HG02970 (cell line): Measurements from ENCODE around the gene TCAF2.
"Not testable (repeated sequence)": the region's sequence is repeated elsewhere in the genome, so short reads cannot be mapped to it uniquely, and the experiment has no call there.

Experiments
- ATAC-seq: cut with Tn5 transposase; IDR thresholded peaks from one replicate; pipeline ENCODE4 v1.9.1; 2021; ENCODE audit warnings: mild to moderate bottlenecking, moderate library complexity, moderate number of reproducible peaks; ENCODE audit not compliant: unreplicated experiment, low FRiP score

The TCAF2 gene

DNA sequence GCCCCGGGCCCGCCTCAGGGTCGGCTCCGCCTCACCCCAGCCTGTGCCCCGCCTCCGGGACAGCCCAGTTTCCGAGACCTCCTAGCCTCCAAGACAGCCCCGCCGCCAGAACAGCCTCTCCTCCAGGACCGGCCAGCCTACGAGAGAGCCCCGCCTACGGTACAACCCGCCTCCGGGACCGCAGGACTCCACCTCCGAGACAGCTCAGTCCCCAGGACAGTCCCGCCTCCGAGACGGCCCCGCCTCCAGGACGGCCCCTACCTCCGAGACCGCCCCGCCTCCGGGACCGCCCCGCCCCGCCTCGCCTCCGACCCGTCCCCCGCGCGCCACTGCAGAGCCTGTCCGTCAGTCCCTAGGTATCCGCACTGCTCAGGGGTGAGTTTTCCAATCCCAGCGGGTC, at the start of gene TCAF2:
TCAF2 (plus strand) TSS at position 329 of the 400 bp plus-strand sequence.
- ATAC-seq = peak; percentile 90

DNA sequence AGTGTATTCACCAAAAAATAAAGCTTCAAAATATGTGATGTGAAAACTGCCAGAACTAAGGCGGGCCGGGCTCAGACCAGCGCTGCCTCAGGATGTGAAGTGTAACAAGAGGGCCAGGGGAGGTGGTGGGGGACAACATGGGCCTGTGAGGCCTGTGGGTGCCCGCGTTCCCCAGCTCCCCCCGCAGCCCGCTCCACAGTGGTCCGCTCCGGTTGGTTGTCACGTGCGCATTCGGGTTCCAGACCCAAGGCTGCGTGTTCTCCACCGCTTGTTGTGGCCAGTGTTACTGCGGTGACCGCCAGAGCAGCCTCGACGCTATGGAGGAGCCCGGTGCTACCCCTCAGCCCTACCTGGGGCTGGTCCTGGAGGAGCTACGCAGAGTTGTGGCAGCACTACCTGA, 49.3 kb upstream of the TCAF2 start, which contains the start of gene CTAGE15:
CTAGE15 (plus strand) TSS at position 301 of the 400 bp plus-strand sequence; CDS start at position 318, 17 bp downstream.
- ATAC-seq = not testable (repeated sequence)

- ATAC-seq = not testable (repeated sequence)
Observed at GRCh38 chr7:143588183-143588582, 32.6 kb upstream of the TCAF2 start.

DNA sequence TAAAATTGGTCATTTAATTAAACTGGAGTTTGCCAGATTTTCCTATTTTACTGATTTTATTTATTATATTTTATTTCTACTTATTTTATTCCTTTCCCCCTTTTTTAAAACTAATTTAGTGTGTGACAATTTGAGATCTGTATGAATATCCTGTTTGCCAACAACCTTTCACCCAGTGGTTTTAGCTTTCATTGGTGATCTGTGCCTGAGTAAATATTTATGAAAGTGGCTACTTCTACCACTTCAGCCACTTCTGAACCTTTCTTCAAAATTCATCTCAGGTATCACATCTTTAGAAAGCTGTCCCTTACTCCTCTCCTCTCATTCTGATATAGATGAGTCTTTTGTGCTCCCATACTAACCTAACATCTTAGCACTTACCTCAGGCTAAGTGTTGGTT, 30.9 kb upstream of the TCAF2 start:
- not testable (repeated sequence) for ATAC-seq

DNA sequence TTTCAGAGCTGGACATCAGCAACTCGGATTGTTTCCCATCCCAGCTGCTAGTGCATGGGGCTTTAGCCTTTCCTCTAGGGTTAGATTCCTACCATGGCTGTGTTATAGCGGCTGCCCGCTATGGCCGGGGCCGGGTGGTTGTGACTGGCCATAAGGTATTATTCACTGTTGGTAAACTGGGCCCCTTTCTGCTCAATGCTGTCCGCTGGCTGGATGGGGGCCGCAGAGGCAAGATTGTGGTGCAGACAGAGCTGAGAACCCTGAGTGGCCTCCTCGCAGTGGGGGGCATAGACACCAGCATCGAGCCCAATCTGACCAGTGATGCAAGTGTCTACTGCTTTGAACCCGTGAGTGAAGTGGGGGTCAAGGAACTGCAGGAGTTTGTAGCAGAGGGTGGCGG, 22.7 kb upstream of the TCAF2 start:
- not testable (repeated sequence) for ATAC-seq

DNA sequence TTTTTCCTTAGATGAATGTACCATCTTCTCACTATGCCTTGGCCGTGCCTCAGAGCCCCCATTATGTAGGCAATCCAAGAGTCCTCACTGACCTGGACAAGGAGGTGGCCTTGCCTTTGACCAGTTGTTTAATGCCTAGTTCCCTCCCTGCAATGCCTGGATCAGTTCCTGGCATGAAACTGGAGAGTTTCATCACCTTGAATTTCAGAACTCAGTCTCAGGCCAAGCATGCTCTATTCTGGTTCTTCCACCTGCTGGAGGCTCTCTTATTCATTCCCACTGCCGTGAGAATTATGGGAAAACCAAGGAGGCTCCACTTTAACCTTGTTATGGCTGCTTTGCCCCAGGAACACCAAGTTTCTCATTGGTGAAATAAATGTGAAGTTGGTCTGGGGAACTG, 17.2 kb upstream of the TCAF2 start:
- ATAC-seq = not testable (repeated sequence)

- not testable (repeated sequence) for ATAC-seq
Observed at GRCh38 chr7:143606088-143606487, 14.7 kb upstream of the TCAF2 start.

DNA sequence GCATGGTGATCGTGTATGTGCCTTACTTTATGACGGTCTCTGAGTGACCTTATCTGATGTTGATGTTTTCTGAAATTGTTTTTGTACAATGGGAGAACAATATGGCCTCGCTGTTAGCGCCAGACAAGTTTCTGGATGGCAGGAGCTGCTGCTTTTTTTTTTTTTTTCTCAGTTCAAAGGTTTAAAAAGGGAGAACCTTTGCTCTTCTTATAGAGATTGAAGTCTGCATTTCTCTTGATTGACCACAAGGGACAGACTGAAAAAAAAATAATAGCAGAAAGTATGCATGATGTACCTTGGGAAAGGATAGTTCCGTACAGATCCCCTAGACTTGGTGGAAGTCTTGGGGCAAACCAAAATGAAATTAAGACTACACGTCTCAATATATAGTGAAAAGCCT, 5.2 kb upstream of the TCAF2 start:
- ATAC-seq = not testable (repeated sequence)

DNA sequence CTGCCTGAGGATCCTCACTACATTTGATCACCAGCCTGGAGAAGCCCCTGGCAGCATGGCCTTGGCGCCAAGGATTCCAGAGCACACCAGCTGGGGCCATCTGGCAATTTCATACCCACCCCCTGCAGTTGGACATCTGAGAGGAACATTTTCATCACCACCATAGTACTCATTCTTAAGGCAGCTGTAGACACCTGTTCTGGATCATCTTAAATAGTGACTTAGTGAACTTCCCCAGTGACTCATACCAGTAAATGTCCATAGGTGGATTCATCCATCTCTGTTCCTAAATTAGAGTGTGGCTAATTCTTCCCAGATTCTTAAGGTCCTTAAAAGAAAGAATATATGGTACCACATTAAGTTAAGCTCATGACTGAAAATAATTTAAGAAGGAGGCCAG, 3.6 kb upstream of the TCAF2 start:
- ATAC-seq = not testable (repeated sequence)

GRCh38 chr7:143620058-143620457, 716 bp upstream of the TCAF2 start:
- ATAC-seq = peak; percentile 24

DNA sequence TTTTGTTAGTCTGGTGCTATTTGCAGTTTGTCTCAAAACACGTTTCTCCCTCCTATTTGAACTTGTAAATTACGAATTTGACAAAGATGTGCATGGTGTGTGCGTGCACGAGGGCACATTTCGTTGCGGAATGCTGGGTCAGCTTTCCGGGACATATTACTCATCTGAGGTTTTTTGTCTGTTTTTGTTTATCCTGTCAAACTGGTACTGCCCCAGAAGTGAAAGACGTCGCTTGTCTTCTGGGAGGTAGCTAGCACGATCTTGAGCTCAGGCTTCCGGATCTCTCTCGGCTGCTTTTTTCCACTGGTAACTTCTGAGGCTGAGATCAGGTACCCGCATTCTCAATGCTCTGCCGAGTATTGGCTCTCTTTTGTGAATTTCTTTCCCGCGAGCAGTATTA, 401 bp downstream of the TCAF2 start:
- ATAC-seq = peak; percentile 32

GRCh38 chr7:143622130-143622529, 1.4 kb downstream of the TCAF2 start:
- ATAC-seq = peak; percentile 30

DNA sequence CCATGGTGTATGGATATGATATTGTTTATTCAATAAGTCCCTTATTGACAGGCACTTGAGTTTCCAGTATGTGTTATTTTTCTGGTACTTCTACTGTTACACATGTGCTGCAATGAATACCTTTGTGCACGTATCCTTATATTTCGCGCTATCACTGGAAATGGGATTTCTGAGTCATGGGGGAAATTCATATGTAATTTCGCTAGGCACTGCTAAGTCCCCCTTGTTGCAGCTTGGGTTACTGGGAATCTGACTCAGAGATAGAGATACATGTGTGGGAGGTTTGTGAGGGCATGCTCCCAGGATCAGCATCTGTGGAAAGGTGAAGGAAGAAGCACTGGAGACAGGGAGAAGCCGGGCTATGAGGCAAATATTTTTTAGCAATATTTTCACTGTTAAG, 9.9 kb downstream of the TCAF2 start:
- not testable (repeated sequence) for ATAC-seq

DNA sequence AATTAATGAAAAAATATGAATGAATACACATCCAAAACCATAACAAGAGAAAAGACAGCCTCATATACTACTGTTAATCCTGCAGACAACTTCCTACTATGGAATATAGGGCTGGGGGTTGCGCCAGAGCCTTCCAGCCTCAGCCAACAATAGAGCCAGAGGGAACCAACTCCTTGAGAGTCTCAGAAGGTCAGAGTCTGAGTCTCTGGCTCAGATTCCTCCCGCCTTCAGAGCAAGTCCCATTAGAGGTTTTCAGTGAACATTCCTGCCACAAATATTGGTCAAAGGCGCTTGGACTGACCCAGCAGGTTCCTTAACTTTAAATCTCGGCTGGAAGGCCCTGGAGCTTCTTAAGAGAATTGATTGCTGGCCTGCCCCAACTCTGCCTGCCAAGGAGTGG, 11.7 kb downstream of the TCAF2 start:
- ATAC-seq = not testable (repeated sequence)

DNA sequence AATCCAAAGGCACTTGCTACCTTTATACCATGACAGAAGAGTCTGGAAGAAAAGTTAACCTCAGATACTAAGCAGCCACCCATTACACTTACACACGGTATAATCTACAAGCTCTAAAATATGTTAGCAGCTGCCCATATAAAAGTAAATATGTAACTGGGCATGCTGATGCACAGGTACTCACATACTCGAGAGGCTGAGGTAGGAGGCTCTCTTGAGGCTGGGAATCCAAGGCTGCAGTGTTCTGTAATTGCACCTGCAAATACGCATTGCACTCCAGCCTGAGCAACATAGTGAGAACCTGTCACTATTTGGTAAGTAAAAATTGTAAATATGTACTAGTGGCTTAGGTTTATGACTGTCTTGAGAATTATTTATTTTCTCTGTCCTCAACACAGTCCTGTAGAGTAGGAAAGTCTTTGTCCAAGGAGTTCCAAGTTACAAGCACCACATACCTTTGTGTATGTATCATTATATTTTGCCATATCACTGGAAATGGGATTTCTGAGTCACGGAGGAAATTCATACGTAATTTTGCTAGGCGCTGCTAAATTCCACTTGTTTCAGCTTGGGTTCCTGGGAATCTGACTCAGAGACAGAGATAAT, 12.3 kb downstream of the TCAF2 start:
- ATAC-seq = not testable (repeated sequence)

GRCh38 chr7:143635364-143636240, 14.8 kb downstream of the TCAF2 start:
- ATAC-seq = not testable (repeated sequence)

DNA sequence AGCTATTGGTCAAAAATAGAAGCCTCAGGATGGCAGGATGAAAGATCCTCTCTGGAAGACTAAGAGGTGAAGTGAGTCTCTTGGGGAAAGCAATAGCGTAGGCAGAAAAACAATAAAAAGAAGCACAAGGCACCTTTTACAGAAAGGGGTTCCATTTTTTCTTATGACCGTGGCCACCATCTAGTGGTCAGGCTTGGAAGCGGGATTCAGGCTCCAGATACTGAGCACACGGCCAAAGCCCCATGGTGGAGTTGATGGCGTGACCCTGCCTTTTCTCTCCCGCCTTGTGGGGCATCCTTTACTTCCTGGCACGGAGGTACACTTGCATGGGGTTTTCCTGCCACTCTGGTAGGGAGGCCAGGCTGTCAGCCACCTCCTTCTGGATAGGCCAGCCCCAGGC, 18.6 kb downstream of the TCAF2 start:
- ATAC-seq = peak; percentile 67

DNA sequence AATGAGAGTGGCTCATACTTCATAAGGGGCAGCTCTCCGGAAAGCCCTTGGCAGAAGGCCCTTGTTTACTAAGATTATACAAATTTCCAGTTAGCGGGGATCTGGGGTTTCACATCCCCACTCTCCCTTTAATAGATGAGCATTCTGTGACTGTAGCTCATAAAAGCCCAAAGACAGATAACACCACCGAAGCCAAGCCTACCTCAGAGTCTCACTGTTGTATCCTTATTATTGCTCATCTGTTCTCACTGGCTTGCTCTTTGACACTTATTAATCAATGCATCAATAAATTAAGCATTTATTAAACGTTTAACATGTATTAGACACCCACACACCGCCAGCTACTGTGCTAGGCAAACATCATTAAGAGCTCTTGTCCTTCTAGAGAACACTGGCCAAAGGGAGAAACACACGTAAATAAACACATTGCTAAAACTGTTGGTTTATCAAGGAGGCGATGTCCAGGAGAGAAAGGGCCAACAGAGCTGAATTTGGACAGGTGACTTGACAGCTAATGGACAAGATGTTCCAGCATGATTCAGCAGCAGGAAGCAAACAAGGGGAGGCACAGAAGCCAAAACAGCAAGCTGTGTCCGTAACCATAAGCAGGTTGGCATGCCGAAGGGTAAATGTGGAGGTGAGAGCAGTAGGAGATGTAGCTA, 19.9 kb downstream of the TCAF2 start:
- not testable (repeated sequence) for ATAC-seq

- ATAC-seq = not testable (repeated sequence)
Observed at GRCh38 chr7:143646598-143646997, 25.8 kb downstream of the TCAF2 start.

DNA sequence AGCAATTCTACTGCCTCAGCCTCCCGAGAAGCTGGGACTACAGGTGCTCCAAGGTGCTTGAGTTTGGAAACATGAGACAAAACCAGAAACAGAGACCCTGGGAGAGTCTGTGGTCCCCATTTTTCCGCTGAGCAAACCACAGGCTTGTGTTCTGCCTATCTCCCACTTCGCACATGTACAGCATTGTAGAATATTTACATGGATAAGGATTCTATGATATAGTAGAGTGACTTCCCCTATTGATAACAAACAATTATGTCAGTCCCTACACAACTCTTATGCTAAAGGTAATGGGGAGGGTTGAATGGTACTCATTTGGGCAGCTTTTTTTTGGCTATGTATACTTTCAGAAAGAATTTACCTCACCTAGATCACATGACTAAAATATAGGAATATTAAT, 29.1 kb downstream of the TCAF2 start:
- ATAC-seq = not testable (repeated sequence)

GRCh38 chr7:143650447-143650846, 29.7 kb downstream of the TCAF2 start:
- ATAC-seq = not testable (repeated sequence)
